Retina (tissue), 1 donor: Measurements from ENCODE around the gene NEURL3.

Experiments used
- DNase-seq: peaks from one replicate; pipeline ENCODE4 v3.0.0-alpha.2; 2016

NEURL3 gene

DNA sequence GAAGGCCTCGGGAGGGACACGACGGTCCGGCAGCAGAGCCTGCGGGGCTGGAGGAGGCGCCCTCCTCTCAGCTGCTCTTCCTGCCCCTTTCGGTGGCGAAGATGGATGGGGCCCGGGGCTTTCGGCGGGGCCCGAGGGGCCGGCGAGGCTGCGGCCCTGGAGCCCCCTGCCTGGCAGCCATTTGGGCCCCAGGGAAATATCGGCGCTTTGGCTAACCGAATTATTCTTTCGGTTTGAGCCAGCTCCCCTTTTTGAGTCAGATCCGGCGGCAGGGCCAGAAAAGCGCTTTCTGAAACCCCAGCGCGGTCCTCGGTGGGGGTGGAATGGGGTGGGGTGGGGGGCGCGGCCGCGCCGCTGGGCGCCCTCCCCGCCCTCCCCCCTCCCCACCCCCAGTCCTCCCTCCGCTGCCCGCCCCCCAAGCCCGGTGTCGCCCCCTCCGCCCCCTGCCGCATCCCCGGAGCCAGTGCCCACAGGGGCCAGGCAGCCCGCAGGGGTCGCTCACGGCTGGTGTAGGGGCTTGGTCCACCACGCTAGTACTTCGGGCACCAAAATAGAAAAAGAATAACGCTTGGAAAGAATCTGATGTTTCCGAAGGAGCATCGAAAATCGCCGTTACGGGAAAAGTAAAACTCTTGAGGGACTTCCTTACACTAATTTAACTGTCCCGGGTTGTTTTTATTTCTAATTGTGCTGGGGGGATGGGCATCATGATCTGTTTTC, 22.3 kb upstream of the NEURL3 start:
- peak; percentile 66 for DNase-seq

DNA sequence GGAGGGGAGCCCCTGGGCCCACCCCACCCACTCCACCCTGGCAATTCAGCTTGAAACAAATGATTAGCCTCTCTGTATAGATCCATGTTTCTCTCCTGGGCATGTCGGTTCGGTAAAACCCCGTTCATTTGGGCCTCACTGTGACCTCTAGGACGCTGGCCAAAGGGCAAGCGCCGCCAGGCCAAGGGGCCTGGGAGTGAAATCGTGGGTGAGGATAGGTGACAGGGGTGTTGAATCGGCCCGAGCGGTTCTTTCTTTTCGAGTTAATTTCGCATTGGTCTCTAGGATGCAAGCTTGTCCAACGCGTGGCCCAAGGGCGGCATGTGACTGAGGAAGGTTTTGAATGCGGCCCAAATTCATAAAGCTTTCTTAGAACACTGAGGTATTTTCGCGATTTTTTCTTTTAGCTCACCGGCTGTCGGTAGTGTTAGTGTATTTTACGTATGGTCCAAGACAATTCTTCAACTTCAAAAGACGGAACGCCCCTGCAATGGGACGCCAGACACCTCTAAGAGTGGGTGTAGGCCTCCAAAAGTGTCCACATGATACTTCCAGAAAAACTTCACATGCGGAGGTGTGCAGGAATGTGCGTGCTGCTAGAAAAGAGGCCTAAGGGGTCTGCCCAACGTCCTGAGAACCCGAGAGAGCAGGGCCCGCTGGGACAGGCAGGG, 21.6 kb upstream of the NEURL3 start:
- no peak for DNase-seq

DNA sequence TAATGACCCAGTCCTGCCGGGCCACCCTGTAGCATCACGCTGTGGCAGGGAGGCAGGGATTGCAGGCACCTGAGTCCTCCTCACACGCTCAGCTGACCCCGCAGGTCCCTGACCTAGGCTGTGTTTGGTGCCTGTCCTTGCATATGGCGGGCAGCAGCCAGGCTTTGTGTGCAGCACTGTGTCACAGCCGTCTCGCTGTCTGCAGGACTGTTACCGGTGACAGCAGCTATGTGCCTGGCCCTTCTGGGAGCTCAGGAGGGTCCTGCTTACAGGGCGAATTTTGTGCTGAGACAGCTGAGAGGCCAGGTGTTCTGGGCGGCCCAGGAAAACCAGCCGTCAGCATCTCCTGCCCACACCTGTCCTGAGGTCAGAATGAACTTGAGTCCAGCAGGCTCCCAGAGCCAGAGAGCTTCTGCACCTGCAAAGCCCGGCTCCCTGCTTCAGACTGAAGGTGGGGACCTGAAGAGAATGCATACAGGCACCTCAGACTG, 21.0 kb upstream of the NEURL3 start:
- no peak for DNase-seq

DNA sequence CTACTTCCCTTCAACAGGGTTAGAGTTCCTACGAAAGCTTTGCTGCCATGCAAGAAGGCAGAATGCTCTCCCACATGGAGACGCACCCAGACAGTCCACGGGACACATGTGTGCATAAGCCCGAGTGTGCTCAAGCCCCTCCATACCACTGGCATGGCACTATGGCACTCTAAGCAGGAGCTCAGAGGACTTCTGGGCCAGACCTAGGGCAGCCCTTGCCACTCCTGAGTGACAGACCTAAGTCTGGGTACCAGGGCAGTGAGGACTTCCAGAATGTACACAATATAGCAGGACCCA, 20.0 kb upstream of the NEURL3 start:
- DNase-seq, result no peak

DNA sequence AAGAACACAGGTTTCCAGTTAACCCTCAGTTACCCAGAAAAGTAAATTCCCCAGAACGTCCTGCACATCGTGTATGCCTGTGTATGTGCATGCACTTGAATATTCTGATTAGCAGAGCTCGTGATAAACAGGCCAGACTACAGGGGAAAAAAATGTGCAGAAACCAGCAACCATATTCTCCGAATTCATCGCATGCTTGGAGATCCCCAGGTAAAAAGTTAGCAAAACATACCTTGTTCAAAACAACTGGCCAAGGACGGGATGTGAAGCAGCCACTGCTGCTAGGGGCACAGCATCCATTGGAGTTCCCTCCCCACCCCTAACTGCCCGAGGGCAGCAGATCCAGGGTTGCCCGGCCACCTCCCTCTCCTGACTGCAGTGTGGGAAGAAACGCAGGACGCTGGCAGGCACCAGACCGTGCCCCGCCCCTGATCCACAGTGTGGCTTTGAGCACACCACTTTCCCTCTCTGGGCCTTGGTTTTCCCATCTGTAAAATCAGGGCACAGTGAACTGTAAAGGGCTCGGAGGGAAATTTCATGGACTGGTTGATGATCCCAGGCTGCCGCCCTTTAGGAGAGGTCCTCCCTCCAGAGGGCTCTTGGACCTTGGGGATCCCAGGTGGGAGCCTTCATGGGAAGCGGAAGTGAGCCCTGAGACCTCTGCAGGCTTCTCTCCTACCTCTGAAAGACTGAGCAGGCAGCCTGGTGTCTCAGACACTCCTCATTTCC, 19.5 kb upstream of the NEURL3 start:
- no peak for DNase-seq

DNA sequence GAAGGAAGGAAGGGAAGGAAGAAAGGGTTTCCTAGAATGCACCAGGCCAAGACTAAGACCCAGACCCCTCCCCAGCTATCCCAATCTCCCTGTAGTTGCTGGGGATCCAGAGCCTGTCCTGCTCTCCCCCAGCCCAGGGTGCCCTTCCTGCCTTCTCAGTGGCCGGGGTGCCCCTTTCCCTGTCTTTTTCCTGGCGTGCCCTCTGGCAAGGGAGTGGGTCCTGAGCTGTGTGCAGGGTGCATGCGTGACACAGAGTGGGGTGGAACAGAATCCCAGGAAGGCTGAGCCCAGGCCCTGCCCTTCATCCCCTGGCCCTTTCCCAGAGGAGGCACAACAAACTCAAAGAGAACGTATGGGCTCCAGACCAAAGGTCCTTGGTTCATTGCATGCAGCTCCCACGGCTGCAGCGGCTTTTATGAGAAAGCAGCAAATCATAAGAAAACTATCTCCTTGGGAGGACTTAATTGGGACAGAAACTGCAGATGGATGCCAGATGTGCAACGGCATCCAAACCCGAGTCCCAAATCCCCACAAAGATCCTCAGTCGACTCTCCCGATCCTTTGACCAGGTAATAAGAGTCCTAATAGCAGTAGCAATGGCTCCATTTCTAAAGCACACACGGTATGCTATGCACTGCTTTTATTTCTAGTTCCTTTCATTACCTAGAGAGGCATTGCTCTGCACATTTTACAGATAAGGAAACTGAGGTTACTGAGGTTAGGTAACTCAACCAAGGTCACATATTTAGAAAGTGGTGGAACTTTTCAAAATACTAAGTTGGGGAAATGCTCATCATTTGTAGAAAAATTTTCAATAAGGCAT, 18.7 kb upstream of the NEURL3 start:
- no peak for DNase-seq

DNA sequence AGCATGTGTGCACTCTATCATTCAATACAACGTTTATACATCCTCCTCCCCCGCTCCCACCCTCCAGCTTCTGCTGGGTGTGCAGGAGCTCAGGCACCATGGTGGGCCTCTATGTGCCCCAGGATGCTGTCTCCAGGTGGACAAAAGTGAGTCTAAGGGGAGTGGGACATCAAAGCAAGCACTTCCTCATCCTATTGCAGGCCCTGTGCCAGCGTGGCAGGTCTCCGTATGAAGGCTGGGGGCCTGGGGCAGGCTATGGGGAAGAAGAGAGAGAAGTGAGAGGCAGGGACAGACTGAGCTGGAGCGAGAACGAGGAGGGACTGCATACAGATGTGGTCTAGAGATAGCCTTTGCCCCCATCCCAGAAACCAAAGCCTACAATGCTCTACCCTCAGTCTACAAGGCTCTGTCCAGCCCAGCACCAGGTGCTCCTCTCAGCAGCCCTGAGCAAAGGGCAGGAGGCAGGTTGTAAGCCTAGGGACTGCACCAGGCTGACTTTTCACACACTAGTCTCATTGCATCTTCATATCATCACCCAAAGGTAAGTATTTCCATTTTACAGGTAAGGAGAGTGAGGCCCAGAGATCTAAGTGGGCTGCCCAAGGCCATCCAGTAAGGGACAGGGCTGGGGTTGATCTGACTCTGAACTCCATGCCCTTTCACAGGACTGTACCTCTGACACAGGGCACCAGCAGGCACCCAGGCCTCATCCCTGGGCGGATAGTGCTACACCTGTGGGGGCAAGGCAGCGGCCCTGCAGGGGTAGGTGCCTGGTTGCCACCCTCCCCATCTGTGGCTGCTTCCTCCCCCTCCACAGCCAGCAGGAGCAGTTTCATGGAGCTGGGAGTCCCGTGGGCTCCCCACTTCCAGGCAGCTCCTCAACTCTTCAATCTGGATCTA, 17.4 kb upstream of the NEURL3 start:
- no peak for DNase-seq

DNA sequence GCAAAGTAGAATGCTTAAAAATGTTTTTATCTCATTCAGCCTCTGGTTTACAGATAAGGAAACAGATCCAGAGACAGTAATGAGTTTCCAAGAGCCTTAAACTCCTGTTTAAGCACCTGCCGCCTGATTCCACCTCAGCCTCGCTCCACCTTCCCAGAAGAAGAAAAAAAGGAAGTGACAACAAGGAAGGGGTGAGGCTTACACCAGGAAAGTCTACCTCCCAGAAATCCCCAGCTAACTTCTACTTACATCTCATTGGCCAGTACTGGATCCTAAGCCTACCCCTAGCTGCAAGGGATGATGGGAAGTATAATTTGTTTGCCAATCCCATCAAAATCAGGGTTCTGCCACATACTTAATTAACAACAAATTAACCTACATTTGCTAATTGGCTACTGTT, 16.1 kb upstream of the NEURL3 start:
- no peak for DNase-seq

DNA sequence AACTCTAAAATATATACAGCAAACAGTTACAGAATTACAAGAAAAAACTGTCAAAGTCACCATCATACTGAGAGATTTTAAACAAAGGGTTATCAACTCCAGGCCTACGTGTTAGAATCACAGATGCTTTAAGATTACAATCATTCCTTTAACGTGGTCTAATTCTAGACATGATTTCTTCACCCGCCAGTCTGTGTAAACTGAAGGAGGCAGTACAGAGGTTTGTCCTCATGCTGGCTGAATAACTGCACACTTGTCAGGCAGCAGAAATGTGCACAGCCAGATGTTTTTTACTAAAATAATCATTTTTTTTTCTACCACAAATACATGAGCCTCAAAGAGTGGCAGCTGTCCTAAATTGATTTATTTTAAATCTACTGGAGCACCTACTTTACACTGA, 15.5 kb upstream of the NEURL3 start:
- no peak for DNase-seq

DNA sequence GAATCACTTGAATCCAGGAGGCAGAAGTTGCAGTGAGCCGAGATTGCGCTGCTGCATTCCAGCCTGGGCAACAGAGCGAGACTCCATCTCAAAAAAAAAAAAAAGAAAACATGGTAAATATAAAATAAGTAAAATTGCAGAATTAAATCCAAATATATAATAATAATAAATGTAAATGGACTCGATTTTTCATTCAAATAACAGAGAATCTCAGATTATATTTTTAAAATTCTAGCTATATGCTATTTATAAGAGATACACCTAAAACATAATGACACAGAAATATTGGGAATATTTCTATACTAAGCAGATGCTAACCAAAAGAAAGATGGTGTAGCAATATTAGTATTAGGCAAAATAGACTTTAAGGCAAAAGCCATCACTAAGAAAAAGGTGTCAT, 15.1 kb upstream of the NEURL3 start:
- DNase-seq, result no peak

DNA sequence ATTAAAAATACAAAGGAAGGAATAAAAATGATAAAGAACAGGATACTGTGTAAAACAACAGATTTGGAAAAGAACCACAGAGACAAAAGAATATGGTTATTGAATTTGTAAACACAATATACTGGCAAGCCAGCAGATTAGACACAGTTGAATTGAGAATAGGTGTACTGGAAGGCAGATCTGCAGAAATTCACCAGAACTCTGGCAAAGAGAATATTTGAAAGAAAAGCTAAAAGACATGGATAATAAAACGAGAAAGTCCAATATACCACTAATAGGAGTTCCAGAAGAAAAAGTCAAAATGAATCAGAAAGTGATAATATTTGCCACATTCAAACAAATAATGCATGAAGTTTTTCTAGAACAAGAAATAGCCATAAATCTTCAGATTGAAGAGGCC, 11.9 kb upstream of the NEURL3 start:
- DNase-seq, result no peak

DNA sequence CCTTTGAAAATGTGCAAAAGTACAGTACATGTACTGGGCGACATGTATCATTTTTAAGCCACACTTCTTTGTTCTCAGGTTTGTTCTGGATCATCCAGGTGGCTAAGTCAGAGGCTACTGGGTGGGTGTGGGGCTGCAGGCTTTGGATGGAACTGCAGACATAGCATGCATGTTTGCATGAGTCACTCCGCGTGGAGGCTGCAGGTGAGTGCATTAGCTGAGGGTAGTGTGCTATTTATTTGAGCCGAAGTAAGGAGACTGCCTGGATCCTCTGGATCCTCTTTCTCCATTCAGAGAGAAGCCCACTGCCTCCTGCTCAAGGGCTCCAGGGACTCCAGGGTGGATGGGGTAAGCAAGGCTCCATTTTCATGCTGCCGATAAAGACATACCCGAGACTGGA, 9.4 kb upstream of the NEURL3 start:
- DNase-seq, result no peak

DNA sequence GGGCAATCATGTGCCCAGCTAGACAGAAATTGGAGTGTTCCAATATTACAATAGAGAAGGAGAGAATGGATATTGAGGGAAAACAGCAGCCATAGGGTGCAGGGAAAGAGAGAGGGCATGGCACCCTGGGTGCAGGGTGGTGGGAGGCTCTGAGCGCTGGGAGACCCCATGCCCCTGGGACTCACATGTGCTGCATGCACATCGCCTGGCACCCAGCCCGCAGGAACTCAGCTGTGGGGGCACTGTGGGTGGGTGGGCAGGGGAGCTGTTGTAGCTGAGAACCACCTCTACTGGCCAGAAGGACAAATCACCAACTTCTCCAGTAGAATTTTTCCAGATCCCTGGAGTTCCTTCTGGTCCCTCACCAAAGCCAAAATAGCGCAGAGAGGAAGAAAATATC, 7.2 kb upstream of the NEURL3 start:
- DNase-seq, result no peak

DNA sequence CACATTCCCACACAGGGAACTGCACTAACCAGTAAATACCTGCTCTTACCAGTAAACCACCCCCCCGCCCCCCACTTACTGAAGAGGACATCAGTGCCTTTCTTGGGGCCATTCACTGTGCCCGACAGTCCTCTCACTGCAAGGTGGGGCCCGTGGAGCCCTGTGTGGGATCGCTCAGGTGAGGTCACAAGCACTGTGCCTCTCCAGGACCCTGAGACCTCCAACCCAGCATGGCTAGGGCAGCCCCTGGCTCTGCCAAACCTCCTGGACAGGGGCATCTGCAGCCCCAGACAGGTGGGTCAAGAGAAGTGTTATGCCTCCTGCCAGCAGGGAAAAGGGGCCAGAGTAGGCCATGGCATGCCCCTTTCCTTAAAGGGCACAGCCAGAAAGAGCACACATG, 6.7 kb upstream of the NEURL3 start:
- no peak for DNase-seq

DNA sequence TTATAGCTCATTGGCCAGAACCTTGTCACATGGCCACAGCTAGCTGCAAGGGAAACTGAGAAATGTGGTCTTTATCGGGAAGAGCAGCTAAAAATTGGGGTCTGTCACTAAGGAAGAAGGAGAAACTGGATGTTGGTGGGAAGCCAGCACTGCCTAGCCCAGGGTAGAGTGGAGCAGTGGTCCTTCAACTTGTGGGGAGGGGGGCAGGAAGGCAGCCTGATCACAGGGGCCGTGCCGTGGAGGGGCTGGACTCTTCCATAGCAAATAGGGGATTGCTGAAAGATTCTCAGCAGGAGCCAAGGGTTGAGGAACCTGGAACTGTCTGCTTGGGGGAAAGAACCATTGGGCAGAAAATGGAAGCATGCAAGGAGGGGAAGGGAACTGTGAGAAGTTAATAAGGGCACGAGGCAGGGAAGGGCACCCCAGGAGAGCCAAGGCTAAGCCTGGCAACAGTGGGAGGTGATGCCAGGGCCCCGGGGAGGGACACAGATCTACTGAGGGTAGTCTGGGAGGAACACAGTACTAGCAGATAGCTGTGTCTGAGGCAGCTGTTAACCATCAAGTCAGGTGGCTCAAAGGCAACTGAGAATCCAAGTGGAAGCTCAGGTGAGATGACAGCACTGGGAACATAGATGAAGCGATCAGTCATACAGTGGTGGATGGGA, 5.9 kb upstream of the NEURL3 start:
- no peak for DNase-seq

DNA sequence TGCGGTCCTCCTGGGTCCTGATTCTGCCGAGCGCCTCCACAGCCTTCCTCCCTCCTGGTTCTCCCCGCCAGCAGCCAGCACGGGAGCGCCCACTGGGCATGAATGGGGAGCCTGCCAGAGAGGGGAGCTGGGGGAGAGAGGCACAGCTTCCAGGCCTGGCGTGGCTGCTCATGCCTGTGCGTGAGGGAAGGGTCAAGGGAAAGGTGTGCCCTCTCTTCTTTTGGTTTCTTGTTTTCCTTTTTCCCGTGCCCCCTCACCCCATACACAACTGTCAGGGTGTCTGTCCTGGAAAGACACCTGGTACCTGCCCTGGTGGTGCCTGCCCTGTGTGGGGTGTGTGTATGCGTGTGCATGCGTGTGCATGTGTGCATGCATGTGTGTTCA, 4.7 kb upstream of the NEURL3 start:
- no peak for DNase-seq

DNA sequence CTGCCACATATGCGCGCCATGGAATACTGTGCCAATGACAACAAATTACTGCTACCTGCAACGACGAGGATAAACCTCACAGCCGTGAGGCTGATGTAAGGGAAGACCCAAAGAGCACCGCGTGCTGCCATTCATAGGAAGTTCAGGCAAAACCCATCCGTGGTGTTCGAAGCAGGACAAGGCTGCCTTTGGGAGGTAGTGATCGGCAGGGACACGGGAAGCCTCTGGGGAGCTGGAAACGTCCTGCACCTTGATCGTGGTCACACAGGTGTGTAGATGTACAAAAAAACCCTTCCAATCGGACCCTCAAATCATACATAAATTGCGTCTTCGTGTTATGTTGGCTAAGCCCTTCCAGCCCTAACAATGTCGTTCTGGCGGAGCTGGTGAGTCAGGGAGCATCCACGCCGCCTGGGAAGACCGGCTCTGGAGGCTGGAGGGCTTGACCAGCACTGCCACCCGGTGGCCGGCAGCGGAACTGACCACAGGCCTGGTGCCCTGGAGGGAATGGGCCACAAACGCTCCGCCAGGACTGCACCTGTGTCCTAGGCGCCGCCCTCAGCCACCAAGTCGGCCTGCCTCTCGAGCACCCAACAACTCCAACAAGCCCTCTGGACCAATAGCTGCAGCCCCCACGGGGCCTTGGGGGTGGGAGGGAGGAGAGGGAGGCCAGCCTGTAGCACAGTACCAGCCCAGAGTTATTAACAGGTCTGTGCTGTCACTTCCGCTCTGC, 4.1 kb upstream of the NEURL3 start:
- peak; percentile 93 for DNase-seq

DNA sequence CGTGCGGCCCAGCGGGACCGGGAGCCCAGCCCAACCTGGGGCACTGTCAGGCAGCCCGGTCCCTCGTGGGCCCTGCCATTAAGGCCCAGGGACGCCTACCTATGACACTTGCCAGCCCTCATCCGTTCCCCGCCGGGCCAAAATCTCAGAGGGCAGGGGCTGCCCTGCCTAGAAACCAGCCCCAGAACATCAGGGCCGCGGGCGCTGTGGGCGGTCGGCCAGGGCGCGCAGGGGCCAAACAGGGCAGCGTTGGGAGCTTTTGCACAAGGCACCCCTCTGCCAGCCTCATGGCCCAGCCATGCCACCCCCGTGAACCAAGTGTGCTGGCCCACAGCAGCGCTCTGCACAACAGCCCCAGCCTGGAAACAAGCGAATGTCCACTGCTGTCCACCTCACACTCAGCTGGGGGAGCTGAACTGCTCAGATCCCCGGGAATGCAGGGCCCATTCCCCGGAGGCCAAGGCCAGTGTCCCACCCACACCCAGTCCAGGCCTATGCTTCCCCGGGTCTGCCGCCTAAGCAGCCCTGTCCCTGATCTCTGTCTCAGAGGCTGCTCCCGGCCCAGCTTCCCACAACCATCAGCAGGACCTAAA, 3.5 kb upstream of the NEURL3 start:
- DNase-seq, result no peak

DNA sequence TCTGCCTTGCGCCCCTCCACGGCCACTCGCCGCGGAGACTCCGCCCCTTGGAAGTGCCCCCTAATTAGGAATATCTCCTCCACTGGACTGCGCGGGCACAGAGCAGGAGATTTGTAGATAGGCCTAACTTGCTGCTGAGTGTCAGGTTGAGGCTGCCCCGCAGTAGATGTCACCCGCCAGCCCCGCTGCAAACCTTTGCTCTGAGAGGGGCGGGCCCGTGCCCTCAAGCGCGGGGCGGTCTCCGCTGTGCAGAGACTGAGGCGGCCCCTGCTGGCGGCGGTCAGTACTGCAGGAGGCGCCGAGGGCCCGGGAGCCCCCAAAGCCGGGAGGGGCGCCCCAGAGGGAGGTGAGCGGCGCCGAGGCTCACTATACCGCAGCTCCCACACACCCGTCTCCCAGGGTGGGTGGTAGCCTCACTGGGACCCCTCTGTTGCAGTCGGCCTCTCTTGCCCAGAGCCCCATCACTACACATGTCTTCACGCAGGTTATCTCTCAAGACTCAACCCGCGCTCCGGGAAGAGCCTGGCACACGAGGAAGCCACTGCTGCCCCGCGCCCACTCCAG, 2.9 kb upstream of the NEURL3 start:
- peak; percentile 92 for DNase-seq

DNA sequence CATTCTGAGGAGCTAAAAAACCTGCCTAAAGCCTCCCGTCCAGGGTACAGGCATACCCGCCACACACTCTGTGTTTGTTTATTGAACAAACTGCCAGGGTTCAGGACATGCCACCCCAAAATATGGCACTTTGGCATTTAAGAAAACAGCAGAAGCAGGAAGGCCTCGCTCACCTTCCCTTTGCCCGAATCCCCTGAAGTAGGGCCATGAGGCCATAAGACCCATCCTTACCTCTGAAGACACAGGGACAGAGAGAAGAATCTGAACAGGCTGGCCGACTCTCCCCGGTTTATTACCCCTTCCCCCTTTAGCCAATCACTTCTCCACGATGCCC, 1.7 kb upstream of the NEURL3 start:
- no peak for DNase-seq
